Pancreas (tissue), 10 donors: ENCODE measurements around the gene DBX1. TPM values are rescaled to one million over a fixed set of nuclear protein-coding genes. Genes with fewer than 3 reads are reported as not detected.

Experiments
- ATAC-seq, 4 donors: fragments of 200-7000 bp; cut with Tn5 transposase; one replicate each; pipeline versions ENCODE4 v1.8.0 to v1.9.1; 2020; ENCODE audit warnings: mild to moderate bottlenecking in 4 of 4, moderate library complexity in 4 of 4
- DNase-seq, 6 donors: peaks; one replicate each; pipeline ENCODE4 v3.0.0-alpha.2; 2020
- FAIRE-seq: peaks from 2 replicates; lab custom pipeline; 2012; peaks lifted over from hg19 to GRCh38; lab: Jason Lieb, UNC
- H3K27ac ChIP-seq, 4 donors: fragments of 200-600 bp; sonication (generic); 1 replicate in 3 of 4; 2 replicates in 1 of 4; pipeline versions ENCODE4 v1.5.0 to v1.8.0; 2020
- H3K27me3 ChIP-seq, 4 donors: fragments of 200-600 bp; one replicate each; pipeline ENCODE4 v1.8.0; 2021
- H3K36me3 ChIP-seq, 3 donors: fragments of 200-600 bp; sonication (generic) in 1 of 3; one replicate each; pipeline versions ENCODE4 v1.5.0 to v1.8.0; 2020 to 2021
- H3K4me1 ChIP-seq, 3 donors: fragments of 200-600 bp; one replicate each; pipeline ENCODE4 v1.8.0; 2021
- H3K4me3 ChIP-seq, 4 donors: fragments of 200-600 bp; sonication (generic) in 2 of 4; one replicate each; pipeline versions ENCODE4 v1.5.0 to v1.8.0; 2020 to 2021
- H3K9me3 ChIP-seq, 4 donors: fragments of 200-600 bp; one replicate each; pipeline ENCODE4 v1.8.0; 2021
- WGBS, 2 donors: extraction: QIAGEN DNeasy Blood & Tissue Kit; methylation state at CpG; one replicate each; pipeline ENCODE4 v1.1.7; 2013; 5-methylcytosine and 5-hydroxymethylcytosine counted together
- intact Hi-C, 3 donors: fragments of 100-400 bp; cut with DNase I; formaldehyde crosslinking; loops; one replicate each; pipeline versions ENCODE4 v1.11.1 to v1.14.2; 2022
- polyA plus RNA-seq, 2 donors: library from polyadenylated mRNA; stranded (reverse); fragments of 200-250 nt; gene quantifications; one replicate each; pipeline ENCODE4 v1.2.3, GENCODE V29; 2013
- total RNA-seq, 6 donors: library from RNA; stranded (reverse); fragmentation: NEBNext Ultra II Directional in 4 of 6; extraction: Animal tissue kit (Norgen Biotek cat#: 25700) in 4 of 6; gene quantifications; one replicate each; pipeline versions ENCODE4 v1.2.1 to v1.2.4, GENCODE V29; 2021 to 2023
- TF ChIP-seq, protein P1 (sequence below), 4 donors: fragments of 200-600 bp; sonication (generic) in 3 of 4; IDR thresholded peaks; one replicate each; pipeline versions ENCODE4 v1.5.0 to v1.8.0; 2021; ENCODE audit warnings: antibody characterized with exemption in 4 of 4
- donor health status: healthy with polysubstance abuse.
- donor health status: DM: no; HTN: no; CAD: no; lungs with moderate emphysema.
- donor health status: DM: no; HTN: no; CAD: no.
- donor health status: control.
- donor health status: control.
- donor health status: Bipolar disorder and iron deficiency.
- donor health status: DM: yes; HTN: yes; CAD: no.
- donor health status: DM: no; HTN: no; CAD: no.
- donor health status: DM: no; HTN: no; CAD: no.
- donor health status: DM: yes; HTN: yes; CAD: no.

Gene DBX1
- total and polyA plus RNA-seq, 8 donors, result not detected

DNA sequence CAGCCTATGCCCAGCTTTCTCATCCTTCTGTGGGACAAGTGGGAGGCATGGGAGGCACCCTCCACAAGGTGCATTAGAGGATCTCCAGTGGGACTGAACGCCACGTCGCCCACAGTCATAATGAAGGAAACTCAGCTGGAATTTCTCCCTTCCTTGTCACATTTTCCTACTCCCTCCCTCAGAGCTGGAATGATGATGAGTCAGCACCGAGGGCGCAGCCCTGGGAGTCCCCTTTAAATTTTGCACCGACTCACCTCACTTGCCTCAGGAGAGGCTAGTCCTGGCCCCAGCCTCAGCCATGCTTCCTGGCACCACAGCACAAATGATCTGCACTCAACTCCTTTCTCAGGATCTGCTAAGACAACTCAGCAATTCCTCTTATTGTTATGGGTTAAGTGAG is 34.3 kb downstream of the DBX1 start:
- H3K27me3 ChIP-seq, result no peaks in the 10 kb centered on the region
- H3K4me1 ChIP-seq, result no peaks in the 10 kb centered on the region
- no peak for DNase-seq
- H3K36me3 ChIP-seq, result no peaks in the 10 kb centered on the region
- H3K27ac ChIP-seq, result no peak overlapping the region
- TF ChIP-seq, protein P1, sequence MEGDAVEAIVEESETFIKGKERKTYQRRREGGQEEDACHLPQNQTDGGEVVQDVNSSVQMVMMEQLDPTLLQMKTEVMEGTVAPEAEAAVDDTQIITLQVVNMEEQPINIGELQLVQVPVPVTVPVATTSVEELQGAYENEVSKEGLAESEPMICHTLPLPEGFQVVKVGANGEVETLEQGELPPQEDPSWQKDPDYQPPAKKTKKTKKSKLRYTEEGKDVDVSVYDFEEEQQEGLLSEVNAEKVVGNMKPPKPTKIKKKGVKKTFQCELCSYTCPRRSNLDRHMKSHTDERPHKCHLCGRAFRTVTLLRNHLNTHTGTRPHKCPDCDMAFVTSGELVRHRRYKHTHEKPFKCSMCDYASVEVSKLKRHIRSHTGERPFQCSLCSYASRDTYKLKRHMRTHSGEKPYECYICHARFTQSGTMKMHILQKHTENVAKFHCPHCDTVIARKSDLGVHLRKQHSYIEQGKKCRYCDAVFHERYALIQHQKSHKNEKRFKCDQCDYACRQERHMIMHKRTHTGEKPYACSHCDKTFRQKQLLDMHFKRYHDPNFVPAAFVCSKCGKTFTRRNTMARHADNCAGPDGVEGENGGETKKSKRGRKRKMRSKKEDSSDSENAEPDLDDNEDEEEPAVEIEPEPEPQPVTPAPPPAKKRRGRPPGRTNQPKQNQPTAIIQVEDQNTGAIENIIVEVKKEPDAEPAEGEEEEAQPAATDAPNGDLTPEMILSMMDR (IDR thresholded peaks at IDR 0.05), result no peak
- peak in 1 of 4 donors; percentile 24 for ATAC-seq
- intact Hi-C loops, result loop anchor here in 1 of 3 donors (5.0 to 10.0 kb wide), 2 partner anchors 179 to 229 kb away; no protein-coding TSS in a partner anchor
- no peaks in the 10 kb centered on the region for H3K9me3 ChIP-seq
- 74 to 81% methylated on average over 6 of the region's 6 CpGs for WGBS, 2 donors
- H3K4me3 ChIP-seq, result no peak overlapping the region
- FAIRE-seq, result no peak

DNA sequence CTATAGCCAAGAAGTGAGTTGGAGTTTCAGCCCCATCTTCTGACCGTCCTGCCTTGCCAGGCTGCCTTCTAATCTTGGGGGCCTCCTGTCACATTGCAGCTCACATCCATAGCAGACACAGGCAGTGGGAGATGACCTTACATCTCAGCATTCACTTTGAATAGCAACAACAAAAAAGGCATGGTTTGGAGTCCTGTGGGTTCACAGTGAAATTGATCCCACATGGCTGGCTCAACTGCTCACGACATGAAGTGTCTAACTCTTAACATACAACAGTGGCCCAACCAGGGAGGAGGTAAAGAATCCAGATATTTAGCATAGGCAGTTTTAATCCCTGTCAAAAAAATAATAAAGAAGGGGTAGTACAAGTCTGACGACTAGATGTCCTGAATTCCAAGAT is 38.1 kb downstream of the DBX1 start:
- no peak overlapping the region for H3K27ac ChIP-seq
- ATAC-seq (no peak), FAIRE-seq (no peak), DNase-seq (no peak)
- peaks cover 0 to 26% (median 6%) of the 10 kb centered on the region in 3 donors for H3K36me3 ChIP-seq
- no peak overlapping the region for H3K4me3 ChIP-seq
- no peaks in the 10 kb centered on the region for H3K9me3 ChIP-seq
- intact Hi-C loops, result loop anchor here in 1 of 3 donors (10.0 kb wide), 1 partner anchor 233 kb away; no protein-coding TSS in a partner anchor
- no peaks in the 10 kb centered on the region for H3K27me3 ChIP-seq
- 67 to 83% methylated on average over 3 of the region's 3 CpGs for WGBS, 2 donors
- H3K4me1 ChIP-seq, result no peaks in the 10 kb centered on the region
- TF ChIP-seq, protein P1 (IDR thresholded peaks at IDR 0.05), result no peak

DNA sequence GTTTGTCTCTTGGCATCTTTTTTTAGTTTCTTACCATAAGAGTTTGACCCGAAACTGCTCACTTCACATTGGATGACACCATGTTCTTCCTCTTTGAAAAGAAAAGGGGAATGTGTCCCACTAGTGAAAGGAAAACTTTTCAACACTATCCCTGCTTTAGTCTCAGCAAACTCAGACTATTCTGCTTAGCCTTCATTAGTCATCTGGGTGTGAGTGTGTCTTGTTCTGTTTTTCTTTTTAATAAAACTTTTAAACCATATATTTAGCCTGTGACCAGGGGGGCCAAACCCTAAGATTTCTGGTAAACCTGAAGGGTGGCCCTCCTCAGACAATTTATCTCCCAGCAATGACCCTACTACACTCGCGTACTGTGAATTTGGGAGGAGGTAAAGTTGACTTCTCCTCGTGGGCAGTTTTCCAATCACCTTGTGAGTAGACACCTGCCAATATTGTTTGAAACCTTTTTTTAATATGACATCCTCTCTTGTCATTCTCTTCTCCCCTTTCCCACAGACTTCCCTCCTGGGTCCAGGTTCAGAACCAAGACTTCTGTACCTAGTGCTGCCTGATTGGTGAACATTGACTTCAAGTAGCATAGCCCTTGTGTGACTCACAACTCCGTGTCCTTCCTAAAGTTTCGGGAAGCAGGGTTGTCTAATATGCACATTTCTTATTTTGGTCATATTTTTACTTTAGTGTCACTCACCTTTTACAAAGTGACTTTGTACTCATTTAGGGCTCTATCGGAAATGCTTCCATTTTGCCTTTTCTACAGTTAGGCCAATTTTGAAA is 39.9 kb downstream of the DBX1 start:
- H3K27ac ChIP-seq, result no peak overlapping the region
- DNase-seq, result no peak
- no peaks in the 10 kb centered on the region for H3K4me1 ChIP-seq
- intact Hi-C loops, result loop anchor here in 1 of 3 donors (10.0 kb wide), 1 partner anchor 234 kb away; no protein-coding TSS in a partner anchor
- TF ChIP-seq, protein P1 (IDR thresholded peaks at IDR 0.05), result no peak
- no peaks in the 10 kb centered on the region for H3K27me3 ChIP-seq
- no peak for ATAC-seq
- no peak overlapping the region for H3K4me3 ChIP-seq
- FAIRE-seq, result no peak
- H3K9me3 ChIP-seq, result no peaks in the 10 kb centered on the region
- WGBS, 2 donors, result 91% methylated on average over 7 of the region's 7 CpGs
- H3K36me3 ChIP-seq, result peaks cover 2 to 29% (median 6%) of the 10 kb centered on the region in 3 donors

DNA sequence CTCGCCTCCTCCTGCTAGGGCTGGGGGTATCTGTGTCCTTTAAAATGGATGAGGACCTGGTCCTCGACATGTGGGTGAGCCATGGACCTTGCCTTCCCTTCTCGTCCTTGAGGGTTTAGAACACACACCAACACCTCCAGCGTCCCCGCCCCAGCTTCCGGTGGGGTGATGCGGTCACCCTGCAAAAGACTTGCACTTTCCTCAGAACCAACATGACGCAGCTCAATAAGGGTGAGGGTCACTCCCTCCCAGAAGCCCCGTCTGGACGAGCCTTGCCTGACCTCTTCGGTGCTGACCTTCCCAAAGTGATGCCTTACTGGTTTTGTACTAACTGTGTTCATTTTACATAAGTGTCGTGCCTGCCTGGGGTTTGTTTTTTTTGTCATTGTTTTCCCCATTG is 41.0 kb downstream of the DBX1 start:
- WGBS, 2 donors, result 91 to 92% methylated on average over 12 of the region's 12 CpGs
- Histone ChIP-seq H3K4me3 (no peak overlapping the region), H3K36me3 (peaks cover 2 to 29% (median 6%) of the 10 kb centered on the region in 3 donors), H3K9me3 (no peaks in the 10 kb centered on the region), H3K4me1 (no peaks in the 10 kb centered on the region), H3K27me3 (no peaks in the 10 kb centered on the region), H3K27ac (no peak overlapping the region)
- TF ChIP-seq, protein P1 (IDR thresholded peaks at IDR 0.05), result no peak
- intact Hi-C loops, result no loop called here
- DNase-seq (no peak), FAIRE-seq (no peak), ATAC-seq (no peak)

DNA sequence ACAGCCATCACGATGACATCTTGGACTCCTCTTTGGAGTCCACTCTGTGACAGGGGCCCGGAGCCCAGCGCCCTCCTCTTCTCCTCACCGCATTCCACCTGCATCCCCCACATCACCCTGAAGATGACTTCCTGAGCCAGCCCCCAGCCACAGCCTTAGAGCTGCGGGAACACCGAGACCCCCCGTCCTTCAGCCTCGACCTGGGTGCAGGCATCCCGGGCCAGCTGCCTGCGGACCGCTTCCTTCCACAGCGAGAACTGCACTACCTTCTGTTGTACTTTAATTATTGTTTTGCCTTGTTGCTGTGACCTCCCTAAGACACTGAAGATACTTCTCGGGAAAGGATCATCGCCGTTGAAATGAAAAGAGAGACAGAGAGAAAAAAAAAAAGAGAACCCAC is 42.1 kb downstream of the DBX1 start:
- no peak for ATAC-seq
- FAIRE-seq, result no peak
- intact Hi-C loops, result no loop called here
- Histone ChIP-seq H3K4me1 (peaks cover 0 to under 1% (median 0%) of the 10 kb centered on the region in 3 donors), H3K9me3 (no peaks in the 10 kb centered on the region), H3K4me3 (no peak overlapping the region), H3K36me3 (peaks cover 2 to 29% (median 6%) of the 10 kb centered on the region in 3 donors), H3K27me3 (no peaks in the 10 kb centered on the region), H3K27ac (no peak overlapping the region)
- DNase-seq, result no peak
- TF ChIP-seq, protein P1 (IDR thresholded peaks at IDR 0.05), result no peak
- WGBS, 2 donors, result 93% methylated on average over 15 of the region's 15 CpGs
